ENCODE data around the gene LCT.

- no peak for TF ChIP-seq ZNF549 (tag by site-specific recombination; IDR thresholded peaks at IDR 0.05)
- TF ChIP-seq ZNF449 (tag by site-specific recombination; IDR thresholded peaks at IDR 0.05): no peak
- no peak for TF ChIP-seq ZNF175 (tag by site-specific recombination; IDR thresholded peaks at IDR 0.05)
- TF ChIP-seq ZNF747 (tag by site-specific recombination; IDR thresholded peaks at IDR 0.05): no peak
- TF ChIP-seq CTCF (tag by site-specific recombination; IDR thresholded peaks at IDR 0.05): peak; percentile 74
- no peak for TF ChIP-seq RBAK (tag by site-specific recombination; IDR thresholded peaks at IDR 0.05)
- no peak for TF ChIP-seq ZNF266 (tag by site-specific recombination; IDR thresholded peaks at IDR 0.05; ENCODE audit: low read depth)
- no peak for TF ChIP-seq ZNF621 (tag by site-specific recombination; IDR thresholded peaks at IDR 0.05)
These were observed 39.3 kb downstream of the LCT start for GRCh38 chr2:135797497-135798274.
